Esophagus (tissue), 2 donors: Measurements from ENCODE around the gene CDC25A. TPM values are rescaled to one million over a fixed set of nuclear protein-coding genes. Genes with fewer than 3 reads are reported as not detected.
A peak's percentile ranks its signal among the peaks of the same experiment; 100 is the strongest.

Experiments
- H3K27ac ChIP-seq, 2 donors: one replicate each; pipeline ENCODE4 v1.5.1; 2013; ENCODE audit warnings: low read depth in 2 of 2, mild to moderate bottlenecking in 2 of 2, inconsistent platforms in 1 of 2, low read length in 1 of 2, moderate library complexity in 1 of 2
- H3K27me3 ChIP-seq, 2 donors: one replicate each; pipeline ENCODE4 v1.6.1; 2013; ENCODE audit warnings: low read length in 2 of 2, control low read depth in 1 of 2, mild to moderate bottlenecking in 1 of 2; ENCODE audit not compliant: insufficient read depth in 2 of 2, control insufficient read depth in 1 of 2
- H3K36me3 ChIP-seq, 2 donors: one replicate each; pipeline ENCODE4 v1.6.1; 2013; ENCODE audit warnings: low read length in 1 of 2; ENCODE audit not compliant: control insufficient read depth in 2 of 2, insufficient read depth in 2 of 2
- H3K4me1 ChIP-seq, 2 donors: one replicate each; pipeline ENCODE4 v1.6.1; 2013; ENCODE audit warnings: low read length in 1 of 2; ENCODE audit not compliant: control insufficient read depth in 2 of 2, insufficient read depth in 2 of 2
- H3K4me3 ChIP-seq, 2 donors: one replicate each; pipeline ENCODE4 v1.5.1; 2013; ENCODE audit warnings: low read length in 2 of 2, mild to moderate bottlenecking in 2 of 2, low read depth in 1 of 2, moderate library complexity in 1 of 2
- H3K9me3 ChIP-seq, 2 donors: one replicate each; pipeline ENCODE4 v1.6.1; 2013; ENCODE audit warnings: mild to moderate bottlenecking in 2 of 2, low read depth in 1 of 2, low read length in 1 of 2, moderate library complexity in 1 of 2; ENCODE audit not compliant: control insufficient read depth in 2 of 2, insufficient read depth in 1 of 2
- WGBS, 2 donors: extraction: QIAGEN DNeasy Blood & Tissue Kit; methylation state at CpG; one replicate each; pipeline ENCODE4 v1.1.7; 2013; 5-methylcytosine and 5-hydroxymethylcytosine counted together
- polyA plus RNA-seq, 2 donors: library from polyadenylated mRNA; stranded (reverse); fragments of 200-250 nt; gene quantifications; one replicate each; pipeline ENCODE4 v1.2.3, GENCODE V29; 2013
- donor health status: healthy with polysubstance abuse.
- donor health status: Bipolar disorder and iron deficiency.

Gene CDC25A
- polyA plus RNA-seq, 2 donors, result 1.8 to 2.9 TPM

DNA sequence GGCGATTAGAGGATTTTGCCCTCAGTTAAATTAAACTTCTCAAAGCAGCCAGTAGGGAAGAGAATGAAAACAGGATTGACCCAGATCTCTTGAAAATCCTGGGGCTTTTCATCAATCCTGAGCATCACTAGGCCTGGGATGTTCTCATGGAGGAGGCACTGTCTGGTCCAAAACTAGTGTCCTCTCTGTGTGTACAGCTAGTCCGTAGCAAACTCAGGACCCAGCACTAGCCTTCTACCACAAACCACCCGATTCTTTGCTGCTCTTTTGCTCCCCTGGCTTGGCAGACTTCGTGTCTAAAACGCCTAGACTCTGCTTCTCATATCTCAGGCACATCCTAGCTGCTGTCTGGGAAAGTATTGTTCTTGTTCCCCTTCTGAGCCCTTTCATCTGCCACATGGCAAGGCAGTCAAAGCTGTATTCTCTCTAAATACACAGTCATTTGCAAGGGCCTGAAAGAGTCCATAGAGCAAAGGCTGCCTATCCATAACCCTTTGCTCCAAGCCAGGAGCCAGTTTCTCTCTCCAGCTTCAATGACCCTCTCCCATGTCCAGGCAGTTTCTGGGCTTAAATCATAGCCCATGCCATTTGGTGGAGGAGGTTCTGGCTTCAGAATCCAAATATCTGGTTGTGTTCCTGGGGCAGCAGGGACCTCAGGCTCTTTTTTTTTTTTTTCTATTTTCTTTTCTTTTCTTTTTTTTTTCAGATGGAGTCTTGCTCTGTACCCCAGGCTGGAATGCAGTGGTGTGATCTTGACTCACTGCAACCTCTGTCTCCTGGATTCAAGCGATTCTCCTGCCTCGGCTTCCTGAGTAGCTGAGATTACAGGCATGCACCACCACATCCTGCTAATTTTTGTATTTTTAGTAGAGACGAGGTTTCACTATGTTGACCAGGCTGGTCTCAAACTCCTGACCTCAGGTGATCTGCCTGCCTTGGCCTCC, 52.4 kb downstream of the CDC25A start:
- Histone ChIP-seq H3K4me3 (no peak overlapping the region), H3K36me3 (no peaks in the 10 kb centered on the region), H3K27ac (no peak overlapping the region), H3K9me3 (no peaks in the 10 kb centered on the region), H3K4me1 (no peaks in the 10 kb centered on the region), H3K27me3 (no peaks in the 10 kb centered on the region)
- 75 to 83% methylated on average over 8 of the region's 8 CpGs for WGBS, 2 donors

DNA sequence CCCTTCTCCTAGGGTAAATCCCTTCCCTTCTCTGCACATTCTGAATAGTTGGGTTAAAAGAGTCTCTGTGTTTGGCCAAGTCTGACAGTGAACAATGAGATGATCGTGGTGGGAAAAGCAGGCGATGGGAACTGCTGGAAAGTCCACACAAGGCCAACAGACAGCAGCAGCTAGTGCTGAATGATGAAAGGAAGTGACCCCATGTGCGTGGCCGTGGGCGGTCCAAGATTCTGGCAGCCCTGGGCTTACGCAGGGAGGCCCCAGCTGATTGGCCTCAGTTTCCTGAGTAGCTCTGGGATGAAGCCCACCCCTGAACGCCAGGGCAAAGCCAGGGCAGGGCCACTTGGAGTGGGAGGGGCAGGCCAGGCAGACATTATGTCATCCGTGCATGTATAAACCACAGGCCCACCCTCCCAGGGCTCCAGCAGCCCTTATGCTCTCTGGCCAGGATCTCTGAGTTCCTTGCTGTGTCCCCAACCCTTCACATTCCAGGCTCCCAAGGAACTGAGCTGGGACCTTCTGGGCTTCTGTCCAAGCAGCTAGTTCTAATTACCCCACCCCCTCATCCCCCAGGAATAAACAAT, 57.8 kb downstream of the CDC25A start:
- H3K4me3 ChIP-seq, result no peak overlapping the region

DNA sequence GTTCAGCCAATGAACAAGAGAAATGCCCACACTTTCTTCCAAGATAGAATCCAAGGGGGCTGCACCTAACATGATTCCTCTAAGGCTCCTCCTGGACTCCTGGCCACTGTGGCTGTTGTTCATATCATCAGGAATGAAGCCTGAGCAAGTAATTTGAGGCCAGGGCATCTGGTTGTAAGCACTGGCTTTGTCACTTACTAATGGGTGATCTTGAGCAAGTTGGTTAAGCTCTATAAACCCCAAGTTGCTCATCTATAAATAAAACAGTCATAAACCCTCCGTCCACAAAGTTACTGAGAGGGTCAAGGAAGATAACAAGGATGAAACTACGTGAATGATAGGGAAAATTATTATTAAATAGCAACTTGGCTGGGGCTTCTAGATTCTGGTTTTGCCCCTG, 58.3 kb downstream of the CDC25A start:
- WGBS, 2 donors, result 53 to 62% methylated on average over 2 of the region's 2 CpGs
- Histone ChIP-seq H3K4me3 (no peak overlapping the region), H3K36me3 (no peaks in the 10 kb centered on the region), H3K9me3 (no peaks in the 10 kb centered on the region), H3K4me1 (peaks cover 2 to 5% of the 10 kb centered on the region in 2 donors), H3K27me3 (no peaks in the 10 kb centered on the region), H3K27ac (peak overlapping the region; percentile 65 to 70)

More for the DNA sequence above, 57.8 kb downstream of the CDC25A start:
- H3K9me3 ChIP-seq, result no peaks in the 10 kb centered on the region
- H3K36me3 ChIP-seq, result no peaks in the 10 kb centered on the region
- H3K27me3 ChIP-seq, result no peaks in the 10 kb centered on the region
- H3K4me1 ChIP-seq, result peaks cover 2 to 5% of the 10 kb centered on the region in 2 donors
- peak overlapping the region; percentile 65 to 70 for H3K27ac ChIP-seq
- WGBS, 2 donors, result 49 to 52% methylated on average over 8 of the region's 8 CpGs

DNA sequence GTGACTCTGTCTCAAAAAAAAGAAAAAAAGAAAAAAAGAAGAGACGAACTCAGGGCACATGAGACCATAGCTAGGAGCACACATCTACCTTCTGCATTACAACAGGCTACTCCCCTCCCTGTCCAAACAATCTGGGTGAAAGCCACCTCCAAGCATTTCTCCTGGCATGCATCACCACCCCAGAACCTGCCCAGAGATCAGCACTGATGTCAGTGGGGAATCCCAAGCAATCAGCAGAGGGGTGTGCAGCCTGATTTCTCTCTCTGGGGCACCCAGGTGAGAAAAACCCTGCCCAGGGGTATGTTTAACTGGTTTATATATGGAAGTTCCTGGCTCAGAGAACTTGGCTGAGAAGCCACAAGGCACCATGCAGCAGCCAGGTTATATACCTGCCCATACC, 59.4 kb downstream of the CDC25A start:
- H3K36me3 ChIP-seq, result no peaks in the 10 kb centered on the region
- H3K4me1 ChIP-seq, result peaks cover 2 to 5% of the 10 kb centered on the region in 2 donors
- 73 to 79% methylated on average over 1 of the region's 1 CpG for WGBS, 2 donors
- no peaks in the 10 kb centered on the region for H3K9me3 ChIP-seq
- no peak overlapping the region for H3K4me3 ChIP-seq
- H3K27ac ChIP-seq, result no peak overlapping the region
- H3K27me3 ChIP-seq, result no peaks in the 10 kb centered on the region

DNA sequence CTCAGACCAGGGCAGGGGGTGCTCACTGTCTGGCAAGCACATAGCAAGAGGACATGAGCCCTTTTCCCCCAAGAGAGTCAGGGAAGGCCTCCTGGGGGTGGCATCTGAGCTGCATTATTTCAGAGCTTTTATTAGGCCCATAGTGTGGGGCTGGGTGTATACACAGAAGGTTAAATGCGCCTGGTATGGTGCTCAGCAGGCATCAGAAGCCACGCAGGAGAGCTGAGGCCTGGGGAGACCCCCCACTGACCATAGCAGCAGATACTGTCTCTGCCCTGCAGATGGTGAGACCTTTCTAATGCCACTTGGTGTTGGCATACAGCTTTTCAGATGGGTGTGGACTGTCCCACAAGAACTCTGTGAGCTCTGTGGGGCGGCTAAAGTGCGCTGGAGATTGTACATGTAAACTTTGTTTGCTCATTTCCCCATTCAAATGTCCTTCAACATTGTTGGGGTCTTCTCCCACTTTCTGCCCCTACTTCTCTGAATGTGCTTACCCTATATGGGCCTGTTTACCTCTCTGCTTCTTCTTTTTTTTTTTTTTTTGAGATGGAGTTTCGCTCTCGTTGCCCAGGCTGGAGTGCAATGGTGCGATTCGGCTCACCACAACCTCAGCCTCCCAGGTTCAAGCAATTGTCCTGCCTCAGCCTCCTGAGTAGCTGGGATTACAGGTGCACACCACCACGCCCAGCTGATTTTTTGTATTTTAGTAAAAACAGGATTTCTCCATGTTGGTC, 62.2 kb downstream of the CDC25A start:
- H3K36me3 ChIP-seq, result no peaks in the 10 kb centered on the region
- H3K4me1 ChIP-seq, result peaks cover 2 to 5% of the 10 kb centered on the region in 2 donors
- no peak overlapping the region for H3K4me3 ChIP-seq
- no peaks in the 10 kb centered on the region for H3K27me3 ChIP-seq
- H3K27ac ChIP-seq, result no peak overlapping the region
- WGBS, 2 donors, result 90 to 97% methylated on average over 9 of the region's 9 CpGs
- H3K9me3 ChIP-seq, result no peaks in the 10 kb centered on the region

DNA sequence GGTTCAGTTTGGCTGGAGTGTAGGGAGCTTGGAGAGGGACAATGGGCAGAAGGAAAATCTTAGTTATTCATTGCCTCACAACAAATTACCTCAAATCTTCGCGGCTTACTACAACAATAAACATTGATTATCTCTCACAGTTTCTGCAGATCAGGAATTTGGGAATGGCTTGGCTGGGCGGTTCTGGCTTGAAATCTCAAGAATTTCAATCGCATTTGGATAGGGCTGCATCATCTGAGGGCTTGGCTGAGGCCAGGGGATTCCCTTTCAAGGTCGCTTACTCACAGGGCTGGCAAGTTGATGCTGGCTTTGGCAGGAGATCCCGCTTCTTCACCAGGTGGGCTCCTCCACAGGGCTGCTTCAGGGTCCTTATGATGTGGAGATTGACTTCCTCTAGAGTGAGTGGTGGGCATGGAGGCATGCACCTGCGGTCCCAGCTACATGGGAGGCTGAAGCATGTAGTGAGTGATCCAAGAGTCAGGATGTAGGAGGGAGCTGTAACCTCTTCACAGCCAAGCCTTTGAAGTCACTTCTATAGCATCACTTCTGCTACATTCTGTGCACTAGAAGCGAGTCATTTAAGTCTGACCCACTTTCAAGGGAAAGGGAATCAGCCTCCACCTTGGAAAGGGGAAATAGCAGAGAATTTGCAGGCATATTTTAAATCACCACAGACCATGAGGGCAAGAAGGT, 63.1 kb downstream of the CDC25A start:
- no peaks in the 10 kb centered on the region for H3K9me3 ChIP-seq
- H3K27me3 ChIP-seq, result no peaks in the 10 kb centered on the region
- H3K4me3 ChIP-seq, result no peak overlapping the region
- no peak overlapping the region for H3K27ac ChIP-seq
- H3K4me1 ChIP-seq, result peaks cover 0 to 2% of the 10 kb centered on the region in 2 donors
- no peaks in the 10 kb centered on the region for H3K36me3 ChIP-seq
- WGBS, 2 donors, result 40 to 53% methylated on average over 8 of the region's 8 CpGs

DNA sequence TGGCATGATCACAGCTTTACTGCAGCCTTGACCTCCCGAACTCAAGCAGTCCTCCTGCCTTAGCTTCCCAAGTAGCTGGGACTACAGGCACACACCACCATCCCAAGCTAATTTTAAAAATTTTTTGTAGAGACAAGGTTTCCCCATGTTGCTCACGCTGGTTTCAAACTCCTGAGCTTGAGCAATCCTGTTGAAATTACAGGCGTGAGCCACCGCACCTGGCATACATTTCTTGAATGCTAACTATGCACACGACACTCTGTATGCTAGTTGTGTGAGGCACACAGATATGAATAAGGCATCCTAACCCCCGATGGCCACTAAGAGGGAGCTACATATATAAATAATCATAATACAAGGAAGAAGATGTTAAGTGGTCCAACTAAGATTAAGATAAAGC, 64.9 kb downstream of the CDC25A start:
- Histone ChIP-seq H3K4me1 (no peaks in the 10 kb centered on the region), H3K4me3 (no peak overlapping the region), H3K27ac (no peak overlapping the region), H3K27me3 (no peaks in the 10 kb centered on the region), H3K9me3 (no peaks in the 10 kb centered on the region), H3K36me3 (no peaks in the 10 kb centered on the region)
- 92 to 94% methylated on average over 6 of the region's 6 CpGs for WGBS, 2 donors

DNA sequence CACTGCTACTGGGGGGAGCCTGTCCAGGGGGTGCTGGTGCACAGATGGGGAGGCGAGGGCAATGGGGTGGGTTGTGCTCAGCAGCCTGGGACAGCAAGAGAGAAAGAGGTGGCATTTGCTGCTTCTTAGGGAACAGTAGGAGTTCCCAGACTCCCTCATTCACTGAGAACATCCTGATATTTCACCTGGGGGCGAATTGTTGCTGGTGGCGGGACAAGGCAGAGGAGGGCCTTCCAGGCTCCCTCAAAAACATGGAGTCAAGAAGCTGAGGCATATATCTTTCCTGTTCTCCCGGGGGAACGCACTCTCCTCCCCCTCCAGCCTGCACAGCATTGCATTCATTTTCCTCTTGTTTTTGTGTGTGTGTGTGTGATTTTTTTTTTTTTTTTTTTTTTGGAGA, 65.7 kb downstream of the CDC25A start:
- Histone ChIP-seq H3K4me1 (no peaks in the 10 kb centered on the region), H3K9me3 (no peaks in the 10 kb centered on the region), H3K27me3 (no peaks in the 10 kb centered on the region), H3K36me3 (no peaks in the 10 kb centered on the region), H3K4me3 (no peak overlapping the region), H3K27ac (no peak overlapping the region)
- 85 to 92% methylated on average over 5 of the region's 5 CpGs for WGBS, 2 donors

DNA sequence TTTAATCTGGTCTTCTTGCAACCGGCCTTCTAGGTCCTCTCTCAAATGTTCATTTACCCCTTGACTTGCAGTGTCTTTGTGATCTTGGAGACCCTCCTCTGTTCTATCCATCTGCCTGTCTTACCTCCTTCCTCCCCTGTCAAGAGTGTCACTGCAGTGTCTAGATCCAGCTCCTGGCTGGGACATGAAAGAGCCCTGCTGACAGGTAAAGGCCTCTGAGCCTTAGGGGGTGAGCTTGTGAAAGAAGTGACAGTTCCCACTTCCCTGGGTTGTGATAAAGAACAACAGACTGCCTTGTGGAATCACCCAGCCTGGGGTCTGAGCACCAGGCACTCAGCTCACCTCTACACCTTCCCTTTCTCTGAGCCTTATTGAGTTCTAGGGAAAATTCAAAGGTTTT, 68.0 kb downstream of the CDC25A start:
- Histone ChIP-seq H3K36me3 (no peaks in the 10 kb centered on the region), H3K27ac (no peak overlapping the region), H3K4me3 (no peak overlapping the region), H3K27me3 (no peaks in the 10 kb centered on the region), H3K4me1 (no peaks in the 10 kb centered on the region), H3K9me3 (no peaks in the 10 kb centered on the region)
- 88 to 94% methylated on average over 1 of the region's 1 CpG for WGBS, 2 donors
